ENCODE measurements around the gene CASP12.

Gene CASP12

GRCh38 chr11:104866815-104867214, 31.4 kb downstream of the CASP12 start:
- TF ChIP-seq CTCF (IDR thresholded peaks at IDR 0.05) = no peak

GRCh38 chr11:104858882-104859775, 39.1 kb downstream of the CASP12 start:
- no peak for TF ChIP-seq CTCF (IDR thresholded peaks at IDR 0.05)

- TF ChIP-seq CTCF (IDR thresholded peaks at IDR 0.05) = no peak
Measured at GRCh38 chr11:104856607-104857006, 41.7 kb downstream of the CASP12 start.

- TF ChIP-seq CTCF (IDR thresholded peaks at IDR 0.05) = no peak
Measured at GRCh38 chr11:104855965-104856364, 42.3 kb downstream of the CASP12 start.

GRCh38 chr11:104853276-104853675, 45.0 kb downstream of the CASP12 start:
- no peak for TF ChIP-seq CTCF (IDR thresholded peaks at IDR 0.05)

GRCh38 chr11:104852811-104853210, 45.4 kb downstream of the CASP12 start:
- TF ChIP-seq CTCF (IDR thresholded peaks at IDR 0.05) = no peak

- TF ChIP-seq CTCF (IDR thresholded peaks at IDR 0.05) = no peak
Measured at GRCh38 chr11:104846216-104846615, 52.0 kb downstream of the CASP12 start.
